ENCODE data around the gene LRRC8B.
"Not testable (repeated sequence)": the region's sequence is repeated elsewhere in the genome, so short reads cannot be mapped to it uniquely, and the experiment has no call there.

LRRC8B gene

DNA sequence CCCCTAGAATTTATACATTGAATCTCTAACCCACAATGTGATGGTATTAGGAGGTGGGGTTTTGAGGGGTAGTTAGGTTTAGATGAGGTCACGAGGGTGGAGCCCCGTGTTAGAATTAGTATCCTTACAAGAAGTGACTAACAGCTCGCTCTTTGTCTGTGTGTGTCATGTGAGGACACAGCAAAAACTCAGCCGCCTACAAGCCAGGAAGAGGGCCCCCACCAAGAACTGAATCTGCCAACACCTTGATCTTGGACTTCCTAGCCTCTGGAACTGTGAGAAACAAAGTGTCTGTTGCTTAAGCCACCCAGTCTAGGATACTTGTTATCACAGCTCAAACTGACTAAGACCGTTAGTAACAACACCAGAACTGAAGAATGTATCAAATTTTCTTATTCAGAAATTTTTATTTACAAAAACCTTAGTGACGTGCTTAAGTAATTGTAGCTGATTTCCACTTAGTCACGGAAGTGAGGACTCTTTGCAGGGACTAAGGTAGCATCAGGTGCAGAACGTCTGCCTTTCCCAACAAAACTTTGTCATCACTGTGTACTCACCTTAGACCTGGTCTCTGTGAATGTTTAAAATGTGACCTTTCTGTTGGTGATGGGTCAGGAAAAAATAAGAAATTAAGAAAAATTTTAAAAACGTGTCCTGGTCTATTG is 83.8 kb downstream of the LRRC8B start:
- DNase-seq (ENCODE audit: low spot score) = peak; percentile 78

DNA sequence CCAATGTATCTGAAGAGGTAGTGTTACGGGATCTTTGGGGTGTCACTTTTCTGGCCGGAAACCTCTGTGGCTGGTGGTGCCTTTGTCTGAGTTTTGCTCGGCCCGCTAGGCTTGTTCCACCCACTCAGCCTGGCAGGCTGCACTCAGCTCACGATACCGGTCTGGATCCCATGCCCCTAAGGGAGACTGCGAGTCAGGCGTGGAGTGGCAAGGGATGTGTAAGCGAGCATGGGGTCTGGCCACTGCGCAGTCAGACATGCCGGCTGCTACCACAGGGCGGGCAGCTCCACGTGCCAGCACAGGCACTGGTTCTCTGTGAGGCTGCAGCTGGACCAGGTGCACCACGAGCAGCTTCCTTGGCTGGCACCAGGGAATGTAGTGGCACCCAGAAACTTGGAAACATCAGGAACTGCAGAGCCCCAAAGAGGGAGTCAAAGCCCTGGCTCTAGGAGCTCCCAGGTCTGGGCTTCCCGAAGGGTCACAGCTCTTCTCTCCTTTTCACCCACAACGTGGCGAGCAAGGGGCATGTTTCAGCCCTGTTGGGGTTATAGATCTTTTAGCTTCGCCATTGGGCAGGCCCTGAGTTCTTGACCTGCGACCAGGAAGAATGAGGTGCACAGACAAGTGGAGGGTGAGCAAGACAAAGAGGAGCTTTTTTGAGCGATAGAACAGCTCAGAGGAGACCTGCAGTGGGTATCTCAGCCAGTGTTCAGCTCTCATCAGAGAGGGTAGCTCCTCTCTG is 84.5 kb downstream of the LRRC8B start:
- peak; percentile 64 for DNase-seq (ENCODE audit: low spot score)

DNA sequence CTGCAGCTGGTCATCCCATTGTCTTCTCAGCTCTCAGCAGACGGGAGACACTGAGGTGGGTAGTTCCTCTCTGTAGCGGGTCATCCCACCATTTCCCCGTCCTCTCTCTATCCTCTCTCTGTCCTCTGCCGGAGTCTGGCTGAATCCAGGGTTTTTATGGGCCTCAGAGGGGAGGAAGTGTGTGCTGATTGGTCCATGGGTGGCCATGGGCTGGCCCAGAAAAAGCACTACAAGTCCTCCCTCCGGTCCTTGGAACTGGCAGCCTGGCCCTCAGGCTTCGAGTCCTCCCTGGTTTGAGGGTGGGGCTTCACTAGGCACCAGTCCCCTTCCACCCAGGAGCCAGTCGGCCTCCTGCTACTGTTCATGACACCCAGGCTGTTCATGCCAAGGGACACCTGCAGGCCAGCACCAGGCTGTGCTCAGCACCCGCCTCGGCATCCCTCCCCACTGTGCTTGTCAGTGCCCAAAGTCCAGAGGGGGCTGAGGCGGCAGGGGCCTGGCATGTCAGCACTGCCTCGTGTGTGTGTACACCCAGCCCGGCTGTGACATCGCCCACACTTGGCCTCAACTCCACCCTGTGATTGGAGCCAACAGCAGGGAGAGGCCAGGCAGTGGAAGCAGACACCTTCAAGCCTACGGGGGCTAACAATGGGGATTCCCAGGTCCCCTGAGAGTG is 85.3 kb downstream of the LRRC8B start:
- peak; percentile 60 for DNase-seq (ENCODE audit: low spot score)

DNA sequence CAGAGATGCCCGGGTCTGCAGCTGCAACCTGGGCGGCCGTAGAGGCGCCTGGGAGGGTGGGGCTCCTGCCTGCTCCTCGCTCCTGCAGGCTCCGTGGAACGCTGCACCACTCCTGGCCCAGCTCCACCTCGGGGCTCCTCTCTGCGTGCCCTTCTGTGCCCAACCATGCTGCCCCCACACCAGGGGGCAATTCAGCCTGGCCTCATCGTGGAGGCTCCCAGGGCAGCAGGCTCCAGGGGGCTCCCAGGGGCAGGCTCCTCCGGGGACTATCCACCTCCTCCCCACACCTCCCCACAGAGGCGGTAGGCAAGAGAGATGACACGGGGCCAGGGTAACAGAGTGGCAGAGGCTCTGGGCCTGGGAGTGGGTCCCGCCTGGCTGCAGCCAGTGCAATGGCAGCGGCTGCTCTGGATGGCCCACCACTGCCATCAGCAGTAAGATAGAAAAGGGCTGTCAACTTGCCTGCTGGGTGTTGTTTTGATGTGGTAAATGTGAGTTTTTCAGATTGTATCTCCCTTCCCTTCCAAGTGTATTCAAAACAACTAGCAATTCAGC is 85.9 kb downstream of the LRRC8B start:
- DNase-seq (ENCODE audit: low spot score) = peak; percentile 78

DNA sequence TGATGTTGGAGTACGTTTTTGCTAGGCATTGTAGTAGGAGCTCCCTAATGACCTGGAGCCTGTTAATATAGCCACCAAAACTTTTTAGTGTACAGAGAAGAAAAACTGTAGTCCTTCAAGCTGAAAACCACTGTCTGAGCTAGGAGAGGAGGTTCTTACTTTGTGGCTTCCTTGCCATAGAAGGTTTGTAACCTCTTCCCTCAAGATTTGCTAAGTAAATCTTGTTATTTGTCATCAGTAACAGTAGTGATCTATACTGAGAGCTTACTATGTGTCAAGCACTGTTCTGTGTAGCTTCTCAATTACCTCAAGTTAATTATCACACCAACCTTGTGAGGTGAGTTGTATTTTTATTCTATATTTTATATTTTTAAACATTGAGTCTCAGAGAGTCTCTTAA is 87.1 kb downstream of the LRRC8B start:
- peak; percentile 54 for DNase-seq (ENCODE audit: low spot score)

DNA sequence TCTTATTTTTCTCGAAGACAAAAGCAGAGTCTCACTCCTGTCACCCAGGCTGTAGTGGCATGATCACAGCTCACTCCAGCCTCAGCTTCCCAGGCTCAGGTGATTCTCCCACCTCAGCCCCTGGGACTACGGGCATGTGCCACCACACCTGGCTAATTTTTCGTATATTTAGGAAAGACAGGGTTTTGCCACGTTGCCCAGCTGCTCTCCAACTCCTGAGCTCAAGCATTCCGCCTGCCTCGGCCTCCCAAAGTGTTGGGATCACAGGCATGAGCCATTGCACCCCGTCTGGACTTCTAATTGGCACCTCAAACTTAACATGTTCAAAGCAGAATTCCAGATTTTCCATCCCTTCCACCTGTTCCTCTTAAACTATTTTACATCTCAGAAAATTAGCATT is 89.3 kb downstream of the LRRC8B start:
- no peak for DNase-seq (ENCODE audit: low spot score)

DNA sequence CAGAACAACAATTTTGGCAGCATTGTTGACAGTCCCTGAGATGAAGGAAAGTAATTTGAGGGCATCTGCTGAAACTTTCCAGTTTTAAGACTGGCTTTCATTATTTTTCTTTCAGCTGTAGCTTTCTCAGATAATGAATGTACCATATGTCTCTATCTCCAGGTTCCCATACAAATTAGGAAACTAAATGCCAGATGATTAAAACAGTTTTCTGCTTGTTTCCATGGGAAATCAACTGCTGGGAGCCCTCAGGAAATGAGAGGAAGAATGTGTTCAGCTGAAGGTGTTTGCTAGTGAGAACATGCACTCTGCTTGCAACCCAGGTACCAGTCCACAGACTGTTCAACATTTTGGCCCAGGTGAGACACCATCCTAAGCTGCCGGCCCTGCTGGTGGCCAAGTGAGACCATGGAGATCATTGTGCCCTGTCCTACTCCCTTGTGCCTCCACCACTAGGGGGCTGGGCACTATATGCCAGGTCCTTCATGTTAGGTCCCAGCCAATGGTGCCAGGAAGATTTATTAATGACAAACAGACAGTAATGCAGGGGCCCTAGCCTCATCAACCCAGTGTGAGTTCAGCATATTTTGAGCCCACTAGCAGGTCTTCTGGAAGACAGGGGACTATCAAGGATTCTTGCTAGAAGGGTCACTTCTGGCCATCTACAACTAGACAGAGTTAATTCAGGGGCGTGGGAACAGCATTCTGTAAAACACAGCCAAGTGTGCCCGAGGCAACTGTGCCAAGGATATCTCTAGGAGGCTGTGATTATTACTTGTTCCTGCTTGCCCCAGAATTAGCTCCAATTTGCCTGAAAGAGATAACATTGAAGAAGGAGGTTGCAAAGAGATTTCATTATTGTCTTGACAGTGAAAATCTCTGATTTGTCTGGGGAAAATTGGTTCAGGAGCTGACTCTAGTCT is 91.3 kb downstream of the LRRC8B start:
- no peak for DNase-seq (ENCODE audit: low spot score)

DNA sequence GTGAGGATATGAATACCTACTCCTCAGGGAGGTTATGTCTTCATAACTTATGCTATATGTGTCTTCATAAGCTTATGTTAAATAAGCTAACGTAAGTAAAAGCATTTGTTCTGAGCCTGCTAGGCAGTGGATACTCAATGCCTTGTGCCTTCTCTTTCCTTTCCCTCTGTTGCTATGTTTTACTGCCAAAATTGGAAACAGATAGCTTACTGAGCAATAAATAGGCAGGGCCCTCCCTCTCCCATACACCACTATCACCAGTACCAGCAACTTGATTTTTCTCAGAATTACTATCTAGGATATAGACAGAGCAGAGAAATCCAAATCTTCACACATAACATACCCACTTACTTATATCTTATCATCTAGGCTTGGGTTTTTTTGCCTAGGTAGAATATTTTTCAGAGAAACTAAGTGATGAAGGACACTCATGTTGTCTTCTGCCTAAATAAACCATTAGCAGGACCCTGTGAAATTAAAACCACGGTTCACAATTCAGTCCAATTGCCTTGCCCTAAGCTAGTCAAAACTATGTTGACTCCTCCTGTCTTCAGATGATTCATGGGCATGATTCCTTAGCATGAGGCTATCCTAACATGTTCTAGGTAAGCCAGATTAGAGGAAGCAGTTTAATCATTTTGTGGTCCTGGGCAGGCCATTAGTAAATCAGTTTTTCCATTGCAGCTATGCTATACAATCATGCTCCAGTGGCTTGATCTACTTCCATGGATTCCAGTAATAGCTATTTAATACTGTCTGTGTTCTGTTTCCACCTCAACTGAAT is 92.4 kb downstream of the LRRC8B start:
- no peak for DNase-seq (ENCODE audit: low spot score)

DNA sequence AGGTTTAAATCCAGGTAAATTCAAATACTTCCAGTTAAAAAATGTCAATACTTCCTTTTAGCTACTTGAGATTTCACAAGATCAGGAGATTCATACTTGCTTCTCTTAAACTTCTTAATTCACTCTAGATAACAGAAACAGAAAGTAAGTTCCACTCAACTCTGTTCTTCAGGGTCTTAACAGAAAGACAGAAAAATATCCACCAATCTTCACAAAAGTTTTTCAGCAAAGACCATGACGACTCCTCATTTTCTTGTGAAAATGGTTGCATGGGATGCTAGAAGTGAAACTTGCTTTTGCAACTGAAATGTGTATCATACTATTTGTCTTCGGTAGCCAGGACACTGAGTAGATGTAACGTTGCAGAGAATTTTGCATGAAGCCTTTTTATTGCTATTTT is 96.0 kb downstream of the LRRC8B start:
- DNase-seq (ENCODE audit: low spot score) = no peak

DNA sequence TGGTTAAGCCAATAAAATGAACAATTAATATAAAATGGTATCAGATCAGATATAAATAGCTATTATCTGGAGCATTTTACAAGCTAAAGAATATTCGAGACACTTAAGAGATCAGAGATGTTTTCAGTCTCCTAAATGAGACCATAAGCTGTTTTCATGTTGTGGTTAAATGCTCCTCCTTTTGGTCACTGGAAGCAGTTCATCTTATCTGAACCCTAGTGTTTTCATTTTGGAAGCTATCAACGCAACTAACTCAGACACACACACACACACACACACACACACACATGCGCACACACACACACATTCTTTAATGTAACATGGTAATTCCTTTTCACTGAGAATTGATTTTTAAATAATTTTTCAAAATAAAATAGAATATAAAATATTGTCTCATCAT is 98.3 kb downstream of the LRRC8B start:
- peak; percentile 44 for DNase-seq (ENCODE audit: low spot score)

DNA sequence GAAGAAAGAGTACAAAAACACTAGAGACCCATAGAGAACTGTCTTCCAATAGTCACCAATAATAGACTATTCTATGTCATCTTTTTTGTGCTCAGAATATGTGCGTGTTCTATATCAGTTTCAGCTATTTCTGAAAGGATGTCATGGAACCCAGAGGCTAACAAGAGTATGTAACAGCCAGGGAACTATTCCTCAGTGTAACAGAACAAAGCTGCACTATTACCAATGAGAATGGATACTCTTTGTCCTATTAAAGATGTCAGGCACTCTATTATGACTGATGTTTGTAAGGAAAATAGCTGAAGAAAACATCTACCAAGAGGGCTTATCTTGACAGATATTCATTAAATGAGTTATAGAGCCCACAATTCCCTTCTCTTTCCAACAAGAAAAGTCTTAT is 99.7 kb downstream of the LRRC8B start:
- no peak for DNase-seq (ENCODE audit: low spot score)

DNA sequence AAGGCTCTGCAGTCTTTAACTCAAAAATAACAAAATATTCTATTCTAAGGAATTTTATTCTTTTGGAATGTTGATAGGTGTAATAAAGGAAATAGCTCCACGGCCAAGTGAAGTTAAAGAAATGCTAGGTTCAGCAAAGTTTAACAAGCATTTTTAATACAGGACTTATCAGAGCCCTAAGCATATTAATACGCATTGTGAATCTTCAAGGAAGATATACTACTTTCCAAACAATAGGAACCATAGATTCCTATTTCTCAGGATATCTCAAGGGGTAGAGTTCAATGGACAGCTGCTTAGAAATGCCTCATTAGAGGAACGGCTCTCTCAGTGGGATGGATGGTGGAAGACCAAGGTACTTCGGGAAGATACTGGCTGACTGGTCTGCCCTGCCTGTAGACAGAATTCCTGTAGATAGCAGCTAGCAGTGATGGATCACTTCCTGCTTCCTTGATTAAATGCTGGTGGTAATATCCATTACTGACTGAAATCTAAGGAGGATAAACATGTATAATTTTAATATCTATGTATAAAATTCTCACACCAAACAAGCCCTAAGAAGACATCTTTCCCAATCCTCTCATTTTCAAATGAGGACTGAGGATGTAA is 100.2 kb downstream of the LRRC8B start:
- no peak for DNase-seq (ENCODE audit: low spot score)

DNA sequence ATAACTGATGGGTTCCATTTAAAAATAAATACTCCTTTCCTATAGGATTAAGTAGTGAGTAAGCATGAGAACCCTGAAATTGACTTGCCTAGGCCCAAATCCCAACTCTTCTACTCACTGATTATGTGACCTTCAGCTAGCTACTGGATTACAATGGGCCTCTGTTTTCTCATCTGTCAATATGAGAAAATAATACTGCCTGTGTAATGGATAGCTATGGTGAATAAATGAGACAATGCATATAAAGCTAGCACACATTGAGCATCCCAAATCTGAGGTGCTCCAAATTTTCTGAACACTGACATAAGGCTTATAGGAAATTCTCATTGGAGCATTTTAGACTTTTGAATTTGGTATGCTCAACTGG is 103.0 kb downstream of the LRRC8B start:
- no peak for DNase-seq (ENCODE audit: low spot score)

DNA sequence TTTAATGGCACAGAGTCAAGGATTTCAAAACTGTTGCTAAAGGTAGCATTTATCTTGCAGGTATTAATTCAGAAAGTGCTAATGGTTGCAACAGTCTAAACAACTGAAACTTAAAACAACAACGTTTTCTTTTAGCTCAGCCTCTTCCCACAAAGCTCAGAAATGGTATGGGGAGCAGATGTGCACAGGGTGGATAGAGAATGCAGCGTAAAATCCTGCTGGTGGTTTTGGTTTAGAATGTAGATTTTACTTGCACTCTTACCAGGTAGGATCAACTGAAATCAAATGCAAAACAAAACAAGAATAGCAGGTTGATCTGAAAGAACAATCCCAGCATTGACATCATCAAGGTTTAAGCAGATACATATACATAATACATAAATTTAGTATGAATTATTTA is 104.5 kb downstream of the LRRC8B start:
- no peak for DNase-seq (ENCODE audit: low spot score)

DNA sequence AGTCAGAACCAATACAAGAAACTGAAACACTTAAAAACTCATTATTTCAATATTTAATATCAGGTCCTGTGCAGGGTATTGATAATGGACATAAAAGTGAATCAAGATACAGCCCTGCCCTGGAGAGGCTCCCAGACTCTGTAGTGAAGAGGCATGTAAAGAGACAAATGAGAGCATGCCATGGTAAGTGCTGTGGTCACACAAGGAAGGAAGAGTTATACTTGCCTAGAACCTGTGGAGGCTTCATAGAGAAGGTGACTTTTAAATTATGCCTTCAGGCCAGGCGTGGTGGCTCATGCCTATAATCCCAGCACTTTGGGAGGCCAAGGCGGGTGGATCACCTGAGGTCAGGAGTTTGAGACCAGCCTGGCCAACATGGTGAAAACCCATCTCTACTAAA is 105.0 kb downstream of the LRRC8B start:
- not testable (repeated sequence) for DNase-seq (ENCODE audit: low spot score)

DNA sequence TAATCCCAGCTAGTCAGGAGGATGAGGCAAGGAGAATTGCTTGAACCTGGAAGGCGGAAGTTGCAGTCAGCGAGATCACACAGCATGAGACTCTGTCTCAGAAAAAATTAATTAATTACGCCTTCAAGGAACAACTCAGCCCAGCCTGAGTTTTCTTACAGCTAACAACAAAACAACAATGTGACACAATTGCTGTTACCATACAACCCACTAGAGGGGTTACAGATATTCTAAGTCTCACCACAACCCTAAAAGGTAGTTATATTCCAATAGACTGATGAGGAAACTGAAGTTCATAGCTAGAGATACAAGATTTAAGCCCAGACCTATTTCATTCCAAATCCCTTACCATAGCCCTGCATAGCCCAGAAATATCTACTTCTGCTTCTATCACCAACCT is 105.4 kb downstream of the LRRC8B start:
- DNase-seq (ENCODE audit: low spot score) = peak; percentile 24

DNA sequence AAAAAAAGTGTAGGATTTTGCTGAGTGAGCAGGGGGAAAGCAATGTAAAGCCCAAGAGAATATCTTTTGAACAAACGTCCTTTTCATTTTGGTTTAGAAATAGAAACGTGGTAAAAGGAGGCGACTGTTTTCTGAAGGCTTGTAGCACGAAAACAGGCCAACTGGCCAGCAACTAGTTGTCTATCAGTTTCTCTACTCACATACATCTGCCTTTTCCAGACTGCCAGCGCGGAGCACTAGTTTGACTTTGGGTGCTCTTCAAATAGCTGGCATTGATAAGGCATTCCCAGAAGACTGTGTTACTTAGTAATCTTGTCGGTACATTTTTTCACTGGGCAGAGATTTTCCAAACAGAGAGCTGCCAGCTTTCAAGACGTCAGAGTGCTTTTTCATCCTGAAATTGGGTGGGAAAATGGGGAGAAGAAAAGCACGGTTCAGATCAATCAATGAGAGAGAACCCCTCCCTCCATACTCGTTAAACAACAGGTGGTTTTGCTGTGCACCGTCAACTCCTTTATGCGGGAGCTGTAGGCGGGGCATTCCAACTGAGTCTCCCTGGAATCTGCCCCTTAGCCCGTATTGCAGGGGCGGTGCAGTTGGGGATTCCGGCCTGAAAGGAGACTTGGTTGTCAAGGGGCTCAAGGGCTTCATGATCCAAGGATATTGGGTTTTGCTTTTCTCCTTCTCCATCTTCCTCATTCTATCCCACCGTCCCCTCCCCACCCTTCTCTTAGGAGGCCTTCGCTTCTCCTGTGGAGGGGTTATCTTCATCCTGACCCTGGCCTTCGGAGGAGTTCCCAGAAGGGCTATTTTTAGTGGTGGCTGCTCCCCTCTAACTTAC is 107.4 kb downstream of the LRRC8B start:
- DNase-seq (ENCODE audit: low spot score) = no peak

DNA sequence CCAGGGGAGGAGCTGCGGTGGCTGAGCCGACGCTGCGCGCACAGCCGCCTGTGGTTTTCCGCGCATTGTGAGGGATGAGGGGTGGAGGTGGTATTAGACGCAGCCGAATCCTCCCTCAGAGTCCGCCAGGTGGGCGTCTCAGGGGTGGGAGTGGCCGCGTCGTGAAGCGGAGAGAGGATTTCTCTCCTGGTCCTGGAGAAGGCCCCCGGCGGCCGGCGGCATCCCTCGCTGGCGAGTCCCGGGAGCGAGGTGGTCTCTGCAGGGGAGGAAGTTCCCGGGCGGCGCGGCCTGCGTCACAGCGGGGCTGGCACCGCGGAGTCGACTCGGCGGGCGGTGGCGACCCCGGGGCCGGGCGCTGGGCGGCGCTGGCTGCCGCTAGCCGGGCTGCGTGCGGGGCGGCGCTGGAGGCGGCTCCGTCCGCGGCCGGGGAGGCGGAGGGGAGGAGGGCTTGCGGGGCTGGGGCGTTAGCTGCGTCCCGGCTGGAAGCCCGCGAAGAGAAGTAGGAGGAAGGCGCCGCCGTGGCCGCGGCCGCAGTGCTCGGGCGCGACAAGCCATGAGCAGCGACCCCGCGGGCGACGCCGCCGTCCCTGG is 108.1 kb downstream of the LRRC8B start, which contains the start of gene LRRC8C:
LRRC8C (plus strand) TSS at position 464 of the 591 bp plus-strand sequence. CDS start 53,354 bp downstream, outside the sequence.
- peak; percentile 83 for DNase-seq (ENCODE audit: low spot score)

DNA sequence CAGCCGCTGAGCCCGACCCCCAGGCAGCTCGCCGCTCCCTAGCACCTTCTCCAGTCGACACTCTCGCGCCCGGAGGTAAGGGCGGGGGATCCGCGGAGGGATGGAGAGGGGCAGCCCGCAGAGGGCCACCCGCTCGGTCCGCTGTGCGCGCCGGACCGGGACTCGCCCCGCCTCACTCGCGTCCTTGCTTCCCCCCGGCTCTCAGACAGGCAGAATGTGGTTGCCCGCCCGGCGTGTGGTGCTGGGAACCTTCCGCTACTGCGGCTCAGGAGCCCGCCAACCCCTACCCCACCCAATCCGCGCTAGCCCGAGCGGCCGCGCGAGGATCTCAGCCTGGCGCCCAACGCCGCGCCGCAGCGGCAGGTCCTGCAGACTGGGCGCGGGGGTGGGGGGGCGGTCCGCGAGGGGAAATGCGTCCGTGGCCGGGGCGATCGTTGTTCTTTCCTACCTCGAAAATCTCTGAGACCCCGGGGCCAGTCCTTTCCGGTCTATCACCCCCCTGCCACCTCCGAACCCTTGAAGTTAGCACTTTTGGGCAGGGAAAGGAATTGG is 108.7 kb downstream of the LRRC8B start:
- DNase-seq (ENCODE audit: low spot score) = peak; percentile 49
